Trophoblast cell (in vitro differentiated cells and primary cell): ENCODE results near the gene BRWD1.

Source experiments
- DNase-seq, 2 donors: peaks; one replicate each; pipeline ENCODE4 v3.0.0-alpha.2; 2016
- H2AFZ ChIP-seq: 2 replicates; pipeline ENCODE4 v1.6.1; 2013; ENCODE audit warnings: low read length, moderate library complexity, mild to moderate bottlenecking; ENCODE audit not compliant: insufficient read depth, poor library complexity
- H2AK5ac ChIP-seq: 2 replicates; pipeline ENCODE4 v1.6.1; 2013; ENCODE audit warnings: mild to moderate bottlenecking, low read length
- H2BK120ac ChIP-seq: 2 replicates; pipeline ENCODE4 v1.6.1; 2013; ENCODE audit warnings: low read length, mild to moderate bottlenecking, moderate library complexity; ENCODE audit not compliant: insufficient read depth, poor library complexity
- H2BK12ac ChIP-seq: 2 replicates; pipeline ENCODE4 v1.6.1; 2013; ENCODE audit warnings: mild to moderate bottlenecking, low read length, moderate library complexity
- H2BK5ac ChIP-seq: 2 replicates; pipeline ENCODE4 v1.6.1; 2013; ENCODE audit warnings: low read length, low read depth, moderate library complexity, mild to moderate bottlenecking; ENCODE audit not compliant: poor library complexity
- H3K14ac ChIP-seq: 2 replicates; pipeline ENCODE4 v1.6.1; 2013; ENCODE audit warnings: mild to moderate bottlenecking, low read length
- H3K18ac ChIP-seq: 2 replicates; pipeline ENCODE4 v1.6.1; 2013; ENCODE audit warnings: mild to moderate bottlenecking, low read length
- H3K23ac ChIP-seq: 2 replicates; pipeline ENCODE4 v1.6.1; 2013; ENCODE audit warnings: low read length
- H3K27ac ChIP-seq: 2 replicates; pipeline ENCODE4 v1.5.1; 2013; ENCODE audit warnings: low read depth, mild to moderate bottlenecking, inconsistent platforms, low read length, moderate library complexity
- H3K27me3 ChIP-seq: 2 replicates; pipeline ENCODE4 v1.6.1; 2013; ENCODE audit warnings: inconsistent platforms, mild to moderate bottlenecking, low read length, moderate library complexity; ENCODE audit not compliant: insufficient read depth
- H3K36me3 ChIP-seq, 2 experiments: 1 replicate in 1 of 2; 2 replicates in 1 of 2; pipeline ENCODE4 v1.6.1; 2013; ENCODE audit warnings: low read length in 2 of 2, mild to moderate bottlenecking in 2 of 2, moderate library complexity in 1 of 2; ENCODE audit not compliant: insufficient read depth in 2 of 2, control insufficient read depth in 1 of 2
- H3K4ac ChIP-seq: 2 replicates; pipeline ENCODE4 v1.6.1; 2013; ENCODE audit warnings: low read depth, mild to moderate bottlenecking, low read length, moderate library complexity
- H3K4me1 ChIP-seq, 2 experiments: 1 replicate in 1 of 2; 2 replicates in 1 of 2; pipeline ENCODE4 v1.6.1; 2013; ENCODE audit warnings: low read length in 2 of 2, mild to moderate bottlenecking in 2 of 2, moderate library complexity in 1 of 2; ENCODE audit not compliant: insufficient read depth in 2 of 2, control insufficient read depth in 1 of 2
- H3K4me2 ChIP-seq: 2 replicates; pipeline ENCODE4 v1.6.1; 2013; ENCODE audit warnings: inconsistent platforms, mild to moderate bottlenecking, low read length, moderate library complexity
- H3K4me3 ChIP-seq: 2 replicates; pipeline ENCODE4 v1.5.1; 2013; ENCODE audit warnings: mild to moderate bottlenecking, low read depth, low read length, inconsistent platforms
- H3K79me1 ChIP-seq: one replicate; pipeline ENCODE4 v1.6.1; 2013; ENCODE audit warnings: low read length
- H3K79me2 ChIP-seq: 2 replicates; pipeline ENCODE4 v1.6.1; 2013; ENCODE audit warnings: low read length, mild to moderate bottlenecking; ENCODE audit not compliant: control insufficient read depth, insufficient read depth, poor library complexity
- H3K9ac ChIP-seq: 2 replicates; pipeline ENCODE4 v1.6.1; 2013; ENCODE audit warnings: mild to moderate bottlenecking, low read length
- H3K9me3 ChIP-seq: 2 replicates; pipeline ENCODE4 v1.6.1; 2013; ENCODE audit warnings: low read depth, mild to moderate bottlenecking, control low read depth, inconsistent platforms, low read length; ENCODE audit not compliant: insufficient read depth
- H4K12ac ChIP-seq: 2 replicates; pipeline ENCODE4 v1.6.1; 2013; ENCODE audit warnings: low read depth, mild to moderate bottlenecking, low read length, moderate library complexity
- H4K8ac ChIP-seq: 2 replicates; pipeline ENCODE4 v1.6.1; 2013; ENCODE audit warnings: low read depth, mild to moderate bottlenecking, low read length, moderate library complexity
- H4K91ac ChIP-seq: one replicate; pipeline ENCODE4 v1.6.1; 2013; ENCODE audit warnings: low read depth, mild to moderate bottlenecking, low read length, moderate library complexity
- WGBS: extraction: QIAGEN DNeasy Blood & Tissue Kit; methylation state at CpG from one replicate; pipeline ENCODE4 v1.1.7; 2013; ENCODE audit warnings: missing lambda C conversion rate; ENCODE audit not compliant: insufficient read length, insufficient coverage; ENCODE audit errors: extremely low coverage; 5-methylcytosine and 5-hydroxymethylcytosine counted together

The BRWD1 gene

GRCh38 chr21:39238275-39238674, 75.2 kb downstream of the BRWD1 start:
- Histone ChIP-seq H3K14ac (no peak overlapping the region), H3K36me3 (peaks cover 11 to 19% of the 10 kb centered on the region in 2 experiments)

GRCh38 chr21:39232861-39233291, 80.6 kb downstream of the BRWD1 start:
- H4K91ac ChIP-seq: no peak overlapping the region
- no peak overlapping the region for H2BK120ac ChIP-seq
- H3K9me3 ChIP-seq: no peaks in the 10 kb centered on the region
- no peak overlapping the region for H2BK12ac ChIP-seq
- H3K23ac ChIP-seq: no peak overlapping the region
- H3K79me1 ChIP-seq: no peaks in the 10 kb centered on the region
- no peak overlapping the region for H2BK5ac ChIP-seq
- H3K9ac ChIP-seq: no peak overlapping the region
- no peak overlapping the region for H3K4me3 ChIP-seq
- no peak overlapping the region for H2AFZ ChIP-seq
- H3K14ac ChIP-seq: no peak overlapping the region
- H2AK5ac ChIP-seq: no peak overlapping the region
- no peaks in the 10 kb centered on the region for H3K79me2 ChIP-seq
- H3K18ac ChIP-seq: no peak overlapping the region
- no CpG with 5 or more reads among the region's 3 CpGs for WGBS
- no peak overlapping the region for H4K12ac ChIP-seq
- H4K8ac ChIP-seq: no peak overlapping the region
- DNase-seq: no peak
- H3K4me1 ChIP-seq: no peaks in the 10 kb centered on the region
- no peak overlapping the region for H3K27ac ChIP-seq
- H3K36me3 ChIP-seq: peaks cover 15 to 17% of the 10 kb centered on the region in 2 experiments
- no peak overlapping the region for H3K4me2 ChIP-seq
- no peak overlapping the region for H3K4ac ChIP-seq
- no peaks in the 10 kb centered on the region for H3K27me3 ChIP-seq

More at GRCh38 chr21:39238275-39238674, 75.2 kb downstream of the BRWD1 start:
- Histone ChIP-seq H3K23ac (no peak overlapping the region), H3K4me2 (no peak overlapping the region), H3K4me1 (no peaks in the 10 kb centered on the region), H2BK12ac (no peak overlapping the region), H2BK120ac (no peak overlapping the region), H2AFZ (no peak overlapping the region), H3K9ac (no peak overlapping the region), H3K27me3 (no peaks in the 10 kb centered on the region), H3K9me3 (no peaks in the 10 kb centered on the region), H2BK5ac (no peak overlapping the region), H3K18ac (no peak overlapping the region), H2AK5ac (no peak overlapping the region), H3K79me1 (no peaks in the 10 kb centered on the region), H4K8ac (no peak overlapping the region), H4K91ac (no peak overlapping the region), H3K4me3 (no peak overlapping the region), H4K12ac (no peak overlapping the region), H3K79me2 (no peaks in the 10 kb centered on the region), H3K27ac (no peak overlapping the region), H3K4ac (no peak overlapping the region)
- WGBS: no CpG with 5 or more reads among the region's 1 CpG
- DNase-seq: no peak

GRCh38 chr21:39224930-39225329, 88.5 kb downstream of the BRWD1 start:
- H4K8ac ChIP-seq: no peak overlapping the region
- no peak overlapping the region for H3K18ac ChIP-seq
- H3K4ac ChIP-seq: no peak overlapping the region
- no peak for DNase-seq
- H3K27ac ChIP-seq: no peak overlapping the region
- no peak overlapping the region for H4K91ac ChIP-seq
- H3K36me3 ChIP-seq: peaks cover 8 to 12% of the 10 kb centered on the region in 2 experiments
- H2BK120ac ChIP-seq: no peak overlapping the region
- no peaks in the 10 kb centered on the region for H3K27me3 ChIP-seq
- H3K9me3 ChIP-seq: no peaks in the 10 kb centered on the region
- no peaks in the 10 kb centered on the region for H3K79me2 ChIP-seq
- no peak overlapping the region for H2BK5ac ChIP-seq
- no CpG with 5 or more reads among the region's 3 CpGs for WGBS
- no peaks in the 10 kb centered on the region for H3K79me1 ChIP-seq
- no peak overlapping the region for H3K4me2 ChIP-seq
- no peak overlapping the region for H2BK12ac ChIP-seq
- H2AK5ac ChIP-seq: no peak overlapping the region
- H3K4me1 ChIP-seq: no peaks in the 10 kb centered on the region
- H4K12ac ChIP-seq: no peak overlapping the region
- no peak overlapping the region for H2AFZ ChIP-seq
- no peak overlapping the region for H3K9ac ChIP-seq
- no peak overlapping the region for H3K23ac ChIP-seq
- no peak overlapping the region for H3K4me3 ChIP-seq
- H3K14ac ChIP-seq: no peak overlapping the region

- no peak overlapping the region for H2BK5ac ChIP-seq
- H3K79me2 ChIP-seq: no peaks in the 10 kb centered on the region
- H2BK12ac ChIP-seq: no peak overlapping the region
- no peak overlapping the region for H3K9ac ChIP-seq
- H3K14ac ChIP-seq: no peak overlapping the region
- no peaks in the 10 kb centered on the region for H3K79me1 ChIP-seq
- H2AFZ ChIP-seq: no peak overlapping the region
- no peaks in the 10 kb centered on the region for H3K9me3 ChIP-seq
- H2BK120ac ChIP-seq: no peak overlapping the region
- H4K91ac ChIP-seq: no peak overlapping the region
- H3K4me3 ChIP-seq: no peak overlapping the region
- H3K4me1 ChIP-seq: no peaks in the 10 kb centered on the region
- WGBS: no CpG with 5 or more reads among the region's 3 CpGs
- no peak overlapping the region for H2AK5ac ChIP-seq
- H3K4ac ChIP-seq: no peak overlapping the region
- no peak for DNase-seq
- H4K12ac ChIP-seq: no peak overlapping the region
- H3K27me3 ChIP-seq: no peaks in the 10 kb centered on the region
- H3K36me3 ChIP-seq: peaks cover 9 to 10% of the 10 kb centered on the region in 2 experiments
- H3K18ac ChIP-seq: no peak overlapping the region
- H4K8ac ChIP-seq: no peak overlapping the region
- no peak overlapping the region for H3K23ac ChIP-seq
- H3K4me2 ChIP-seq: no peak overlapping the region
- no peak overlapping the region for H3K27ac ChIP-seq
Measured at GRCh38 chr21:39221997-39222486, 91.4 kb downstream of the BRWD1 start.
